Stimulated activated CD8-positive, alpha-beta memory T cell treated with anti-CD3 and anti-CD28 coated beads, Interleukin-4, amount 100 ng/mL, for 24 hours (primary cell): ENCODE data around the gene CNPY1.
"Not testable (repeated sequence)": the region's sequence is repeated elsewhere in the genome, so short reads cannot be mapped to it uniquely, and the experiment has no call there.

Experiments used
- DNase-seq: peaks from one replicate; pipeline ENCODE4 v3.0.0-alpha.2; 2020; ENCODE audit warnings: low read depth

Gene CNPY1

DNA sequence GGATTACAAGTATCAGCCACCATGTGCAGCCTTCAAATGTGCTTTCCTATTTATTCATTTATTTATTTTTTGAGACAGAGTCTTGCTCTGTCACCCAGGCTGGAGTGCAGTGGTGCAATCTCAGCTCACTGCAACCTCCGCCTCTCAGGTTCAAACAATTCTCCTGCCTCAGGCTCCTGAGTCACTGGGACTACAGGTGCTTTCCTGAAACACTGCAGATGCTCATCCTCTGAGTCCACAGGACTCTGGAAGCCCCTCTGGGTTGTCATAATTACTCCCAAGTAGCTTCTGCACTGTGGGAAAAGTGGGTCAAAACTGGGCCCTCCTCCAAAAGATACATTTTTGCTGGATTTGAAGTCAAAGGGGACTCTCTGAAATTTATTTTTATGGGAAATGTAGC lies at the start of gene CNPY1:
Gene CNPY1 (minus strand): TSS at position 111 of the 400 bp plus-strand sequence. CDS start 630 bp downstream, outside the sequence.
- DNase-seq: not testable (repeated sequence)

DNA sequence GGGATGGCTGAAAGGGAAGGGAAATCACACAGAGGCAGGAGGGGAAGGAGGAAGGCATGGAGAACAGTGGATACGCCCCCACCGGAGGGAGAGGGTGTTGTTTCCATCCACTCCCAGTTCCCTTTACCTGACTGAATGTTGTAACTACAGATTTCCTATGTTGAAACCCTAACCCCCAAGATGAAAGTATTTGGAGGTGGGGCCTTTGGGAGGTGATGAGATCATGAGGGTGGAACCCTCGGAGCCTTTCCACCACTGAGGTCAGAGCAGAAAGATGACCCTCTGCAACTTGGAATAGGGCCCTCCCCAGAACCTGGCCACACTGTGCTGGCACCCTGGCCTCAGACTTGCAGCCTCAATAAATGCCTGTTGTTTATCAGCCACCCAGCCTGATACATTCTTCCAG lies 48.6 kb upstream of the CNPY1 start:
- no peak for DNase-seq

DNA sequence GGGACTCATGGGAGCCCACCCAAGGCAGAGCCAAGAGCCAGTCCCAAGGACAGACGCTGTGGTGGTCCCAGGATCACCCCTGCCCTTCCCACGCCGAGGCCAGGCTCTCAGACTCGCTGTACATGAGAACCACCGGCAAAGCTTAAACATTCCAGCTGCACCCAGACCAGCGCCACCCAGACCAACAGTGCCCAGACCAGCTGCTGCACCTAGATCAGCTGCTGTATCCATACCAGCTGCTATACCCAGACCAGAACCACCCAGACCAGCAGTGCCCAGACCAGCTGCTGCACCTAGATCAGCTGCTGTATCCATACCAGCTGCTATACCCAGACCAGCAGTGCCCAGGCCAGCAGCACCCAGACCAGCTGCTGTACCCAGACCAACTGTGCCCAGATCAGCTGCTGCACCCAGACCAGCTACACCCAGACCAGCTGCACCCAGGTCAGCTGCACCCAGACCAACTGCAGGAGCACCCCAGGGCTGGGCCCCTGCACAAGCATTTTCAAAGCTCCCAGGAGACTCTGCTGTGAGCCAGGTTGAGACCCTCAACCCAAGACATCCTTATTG lies 47.9 kb upstream of the CNPY1 start:
- DNase-seq: no peak

DNA sequence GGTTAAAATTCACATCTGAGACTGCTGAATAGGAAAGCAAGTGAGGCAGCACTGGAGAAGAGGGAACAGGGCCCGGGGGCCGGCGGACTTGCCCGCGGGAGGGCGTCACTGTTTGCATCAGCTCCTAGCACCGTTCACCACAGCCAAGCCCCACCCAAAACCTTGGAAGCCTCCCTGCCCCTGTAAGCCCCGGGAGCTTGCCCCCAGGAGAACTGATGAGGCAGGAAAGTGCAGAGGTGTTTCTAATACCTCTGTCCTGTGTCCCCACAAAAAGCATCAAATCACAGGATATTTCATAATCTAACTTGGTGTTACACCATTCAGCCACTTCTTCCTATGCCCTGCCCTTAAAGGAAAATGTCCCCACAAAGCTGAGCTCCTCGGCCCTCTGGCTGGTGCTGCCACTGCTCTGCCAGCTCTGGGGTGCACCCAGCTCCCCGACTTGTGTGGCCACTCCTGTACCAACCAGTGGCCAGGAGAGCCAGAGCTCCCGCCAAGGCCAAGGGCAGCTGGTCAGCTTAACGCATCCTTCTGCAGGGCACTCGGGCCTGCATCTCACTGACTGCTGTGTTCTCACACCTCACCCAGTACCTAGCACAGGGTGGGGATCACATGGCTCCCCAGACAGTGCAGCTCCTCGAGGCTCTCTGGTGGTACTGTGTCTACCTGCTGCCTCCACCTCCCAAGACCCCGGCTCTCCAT lies 47.3 kb upstream of the CNPY1 start:
- DNase-seq: no peak

DNA sequence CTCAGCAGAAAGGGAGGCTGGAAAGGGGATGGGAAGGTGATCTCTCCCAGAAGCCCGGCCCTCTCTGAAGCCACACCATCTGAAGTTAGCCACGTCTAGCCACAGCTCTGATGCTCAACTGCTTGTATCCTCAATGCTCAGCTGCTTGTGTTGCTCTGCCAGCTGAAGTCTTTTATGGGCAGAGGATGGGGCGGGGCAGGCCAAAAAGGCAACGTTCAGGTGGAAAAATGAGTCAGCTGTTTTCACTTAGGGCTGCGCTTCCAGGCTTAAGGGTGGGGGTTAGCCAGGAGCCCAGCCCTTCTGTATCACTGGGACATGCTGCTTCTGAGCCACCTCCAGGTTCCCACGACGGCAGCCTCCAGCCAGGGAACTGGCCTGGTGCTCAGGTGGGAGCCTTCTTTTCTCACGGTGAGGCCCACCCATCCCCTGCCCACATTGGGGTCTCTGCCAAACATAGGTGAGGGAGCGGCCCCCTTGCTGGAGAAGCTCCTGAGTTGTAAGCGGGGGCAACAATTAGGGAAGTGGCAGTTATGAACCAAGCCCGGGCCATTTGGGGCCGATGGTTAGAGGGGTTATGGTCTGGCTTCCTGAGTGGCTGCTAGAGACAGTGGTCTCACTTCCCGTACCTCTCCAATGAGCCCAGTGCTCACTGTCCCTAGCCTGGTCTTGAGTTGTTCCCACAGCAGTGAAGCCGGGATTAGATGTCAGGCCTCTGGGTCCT lies 44.9 kb upstream of the CNPY1 start:
- no peak for DNase-seq

DNA sequence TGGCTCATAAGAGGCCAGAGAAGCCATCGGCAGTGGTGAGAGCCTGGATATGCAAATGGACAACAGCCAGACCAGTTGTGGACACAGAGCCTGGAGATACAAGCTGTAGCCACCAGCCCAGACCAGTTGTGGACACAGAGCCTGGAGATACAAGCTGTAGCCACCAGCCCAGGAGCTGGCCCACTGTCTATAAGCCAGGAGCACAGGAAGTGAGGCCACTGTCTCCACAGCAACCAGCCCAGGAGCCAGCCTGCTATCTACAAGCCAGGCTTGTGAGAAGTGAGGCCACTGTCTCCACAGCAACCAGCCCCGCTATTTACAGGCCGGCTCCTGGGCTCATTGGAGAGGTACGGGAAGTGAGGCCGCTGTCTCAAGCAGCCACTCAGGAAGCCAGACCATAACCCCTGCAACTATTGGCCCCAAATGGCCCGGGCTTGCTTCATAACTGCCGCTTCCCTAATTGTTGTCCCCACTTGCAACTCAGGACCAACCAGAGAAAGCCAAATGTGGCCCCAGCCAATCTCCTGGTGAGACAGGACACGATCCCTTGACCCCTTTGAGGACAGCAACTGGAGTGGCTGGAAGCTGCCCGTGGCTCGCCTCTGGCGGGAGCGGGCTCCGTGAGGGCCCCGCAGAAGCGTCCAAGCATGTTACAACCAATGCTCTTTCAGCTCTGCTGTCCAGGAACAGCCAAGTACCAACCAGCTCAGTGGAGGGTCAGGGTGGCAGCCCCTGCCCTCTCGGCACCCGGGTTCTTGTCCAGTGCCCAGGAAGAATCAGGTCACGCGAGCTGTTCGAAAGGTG lies 44.1 kb upstream of the CNPY1 start:
- no peak for DNase-seq

DNA sequence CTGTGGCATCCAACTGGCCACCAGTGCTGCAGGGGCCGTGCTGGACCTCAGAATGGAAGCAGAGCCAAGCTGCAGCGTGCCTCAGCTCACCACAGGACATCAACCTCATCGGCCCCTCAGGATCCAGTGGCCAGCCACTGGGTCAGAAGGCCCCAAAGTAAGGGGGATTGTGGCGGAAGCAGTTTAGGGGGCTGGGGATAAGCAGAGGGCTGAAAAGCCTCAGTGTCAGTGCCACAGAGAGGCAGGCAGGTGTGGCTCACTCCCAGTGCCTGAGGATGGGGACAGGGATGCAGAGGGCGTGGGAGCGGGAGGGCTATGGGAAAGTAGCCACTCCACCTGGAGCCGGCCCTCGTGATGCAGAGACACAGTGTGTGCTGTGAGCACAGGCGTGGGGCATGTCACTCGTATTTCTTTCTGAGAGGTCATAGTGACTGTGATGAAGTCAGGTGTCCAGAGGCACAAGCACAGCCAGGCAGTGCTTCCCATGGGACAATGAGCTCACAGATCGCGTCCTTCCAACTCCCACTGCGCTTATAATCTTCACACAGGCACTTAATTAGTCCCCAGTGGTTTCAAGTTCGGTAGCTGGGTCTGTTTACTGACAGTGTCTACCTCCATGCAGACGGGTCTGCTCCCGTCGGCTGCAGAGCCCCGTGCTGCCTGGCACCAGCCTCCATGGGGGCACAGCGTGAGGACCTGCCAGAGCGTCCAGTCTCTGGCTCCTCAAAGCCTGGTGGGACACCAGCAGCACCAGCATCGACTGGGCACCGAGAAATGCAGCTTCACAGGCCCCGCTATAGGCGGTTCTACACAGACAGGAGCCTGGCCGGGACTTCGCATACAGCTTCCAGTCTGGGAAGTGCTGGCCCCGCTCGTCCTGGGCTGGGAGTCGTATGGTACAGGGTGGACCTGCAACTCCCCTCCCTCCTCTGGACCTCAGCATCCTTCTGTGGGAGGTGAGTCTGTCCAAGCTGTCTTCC lies 42.9 kb upstream of the CNPY1 start:
- DNase-seq: no peak

DNA sequence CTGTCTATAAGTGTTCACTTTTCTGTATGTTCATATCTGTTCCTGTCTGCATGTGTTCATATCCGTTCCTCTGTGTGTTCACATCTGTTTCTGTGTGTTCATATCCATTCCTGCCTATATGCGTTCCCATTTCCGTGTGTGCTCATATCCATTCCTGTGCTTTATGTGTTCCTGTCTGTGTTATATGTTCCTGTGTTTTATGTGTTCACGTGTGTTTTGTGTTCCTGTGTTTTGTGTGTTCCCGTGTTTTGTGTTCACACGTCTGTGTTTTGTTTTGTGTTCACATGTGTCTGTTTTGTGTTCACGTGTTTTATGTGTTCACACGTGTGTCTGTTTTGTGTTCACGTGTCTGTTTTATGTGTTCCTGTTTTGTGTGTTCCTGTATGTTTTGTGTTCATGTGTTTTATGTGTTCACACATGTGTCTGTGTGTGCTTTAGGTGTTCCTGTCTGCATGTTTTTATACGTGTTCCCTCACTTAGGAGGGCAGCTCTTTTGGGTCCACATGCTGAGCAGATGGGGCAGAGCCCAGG lies 42.2 kb upstream of the CNPY1 start:
- DNase-seq: no peak

DNA sequence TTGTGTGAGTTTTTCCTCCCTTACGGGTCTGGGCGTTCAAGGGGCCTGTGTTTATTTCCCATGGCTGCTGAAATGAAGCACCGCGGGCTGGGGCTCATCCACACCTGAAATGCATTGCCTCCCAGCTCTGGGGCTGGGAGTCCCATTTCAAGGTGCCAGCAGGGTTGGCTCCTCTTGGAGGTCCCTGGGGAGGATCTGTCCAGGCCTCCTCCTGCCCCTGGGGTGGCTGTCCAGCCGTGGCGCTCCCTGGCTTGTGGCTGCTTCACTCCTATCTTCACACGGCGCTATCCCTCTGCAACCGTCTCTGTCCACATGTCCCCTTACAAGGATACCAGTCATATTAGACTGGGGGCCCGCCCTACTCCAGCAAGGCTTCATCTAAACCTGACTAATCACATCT lies 41.1 kb upstream of the CNPY1 start:
- DNase-seq: no peak

DNA sequence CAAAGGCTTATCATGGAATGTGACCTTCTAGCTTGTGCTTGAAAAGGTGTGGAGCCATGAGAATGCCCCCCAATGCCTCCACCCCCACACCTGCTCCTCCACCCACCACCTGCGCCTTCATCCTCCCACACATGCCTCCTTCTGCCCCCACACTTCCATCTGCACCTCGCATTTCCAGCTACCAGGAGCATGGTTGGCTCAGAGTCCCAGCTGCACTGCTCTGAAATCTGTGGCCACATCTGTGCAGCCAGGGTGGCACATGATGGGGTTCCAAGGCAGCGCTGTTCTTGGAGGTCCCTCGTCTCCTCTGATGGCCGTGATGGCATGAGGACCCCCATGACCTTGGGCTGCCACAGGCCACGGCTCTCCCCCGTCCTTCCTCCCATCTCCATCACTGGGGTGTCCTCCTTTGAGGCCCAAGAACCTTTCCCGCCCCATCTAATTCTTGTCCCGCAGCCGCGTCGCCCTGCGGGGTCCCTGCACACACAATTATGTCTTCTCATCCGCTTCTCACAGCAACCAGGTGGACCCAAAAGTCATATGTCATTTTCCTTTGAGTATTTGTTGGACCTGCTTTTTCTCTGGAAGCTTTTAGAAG lies 40.6 kb upstream of the CNPY1 start:
- no peak for DNase-seq

DNA sequence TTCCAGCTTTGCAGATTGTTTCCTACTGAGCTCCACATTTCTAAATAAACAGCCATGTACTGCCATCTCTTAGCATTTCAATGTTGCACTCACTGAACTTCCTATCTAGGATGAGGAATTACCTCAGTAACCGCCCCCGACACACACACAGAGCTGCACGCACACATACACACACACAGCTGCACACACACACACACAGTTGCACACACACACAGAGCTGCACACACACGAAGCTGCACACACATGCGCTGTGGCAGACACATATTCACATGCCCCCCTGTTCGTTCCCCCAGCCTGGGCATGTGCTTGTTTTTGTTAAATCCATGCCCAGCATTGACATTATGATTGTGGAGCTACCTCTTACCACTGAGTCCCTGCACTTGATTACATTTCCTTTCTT lies 39.6 kb upstream of the CNPY1 start:
- no peak for DNase-seq

DNA sequence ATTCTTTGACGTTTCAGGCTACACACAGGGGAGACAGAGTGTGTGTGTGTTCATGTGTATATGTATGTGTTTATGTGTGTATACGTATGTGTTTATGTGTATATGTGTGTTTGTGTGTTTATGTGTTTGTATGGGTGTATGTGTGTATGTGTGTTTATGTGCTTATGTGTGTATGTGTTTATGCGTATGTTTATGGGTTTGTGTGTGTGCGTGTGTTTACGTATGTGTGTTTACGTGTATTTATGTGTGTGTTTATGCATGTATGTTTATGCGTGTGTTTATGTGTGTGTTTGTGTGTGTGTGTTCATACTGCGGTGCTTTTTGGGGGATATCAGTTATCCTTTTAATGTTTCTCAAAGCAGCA lies 39.2 kb upstream of the CNPY1 start:
- no peak for DNase-seq

DNA sequence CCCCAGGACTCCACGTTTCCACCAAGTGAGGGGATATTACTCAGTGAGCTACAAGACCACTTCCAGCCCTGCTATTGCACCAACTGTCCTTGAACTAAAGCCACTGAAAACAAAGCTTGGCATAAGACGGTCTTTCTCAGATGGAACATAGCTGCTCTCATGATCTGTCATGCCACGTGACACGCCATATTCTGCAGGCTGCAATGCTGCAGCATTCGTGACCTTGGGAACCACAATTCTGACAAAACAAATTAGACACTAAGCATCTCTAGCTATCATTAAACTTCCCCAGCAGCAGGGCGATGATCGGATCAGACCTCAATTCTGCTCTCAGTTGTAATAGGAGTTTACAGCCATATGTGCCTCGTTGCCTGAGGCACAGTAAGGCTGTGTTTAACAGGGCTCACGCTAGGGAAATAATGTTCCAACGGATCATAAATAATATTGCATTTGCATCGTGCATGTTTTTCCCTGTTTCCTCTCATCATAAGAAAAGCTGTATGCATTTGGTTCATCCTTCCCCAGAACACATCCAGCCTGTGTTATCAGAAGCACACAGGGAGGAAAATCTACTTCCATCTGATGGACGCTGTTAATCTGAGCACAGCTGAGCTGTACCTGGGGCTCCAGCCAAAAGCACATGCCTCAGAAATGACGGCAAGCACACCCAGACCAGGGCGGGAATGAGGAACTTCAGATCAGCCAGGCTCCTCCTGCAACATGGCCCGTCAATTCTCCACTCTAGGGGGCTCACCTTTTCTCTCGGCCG lies 38.6 kb upstream of the CNPY1 start:
- DNase-seq: no peak

DNA sequence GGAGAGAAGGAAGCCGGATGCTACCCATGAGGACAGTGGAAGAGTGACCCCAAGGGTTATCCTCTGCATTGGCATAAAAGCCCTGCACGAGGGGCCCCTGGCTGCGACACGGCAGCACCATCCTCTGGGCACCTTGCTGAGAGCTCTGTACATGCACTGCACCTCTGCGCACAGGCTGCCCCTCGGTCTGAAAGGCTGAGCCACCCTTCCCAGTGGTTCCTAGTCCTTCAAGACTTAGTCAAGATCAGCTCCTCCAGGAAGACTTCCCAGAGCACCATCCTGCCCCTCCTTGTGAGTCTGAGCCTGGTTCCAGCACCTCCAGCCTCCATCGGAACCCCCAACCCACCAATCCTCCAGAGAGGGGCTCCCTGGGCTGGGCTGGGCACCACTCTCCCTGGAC lies 37.9 kb upstream of the CNPY1 start:
- no peak for DNase-seq

DNA sequence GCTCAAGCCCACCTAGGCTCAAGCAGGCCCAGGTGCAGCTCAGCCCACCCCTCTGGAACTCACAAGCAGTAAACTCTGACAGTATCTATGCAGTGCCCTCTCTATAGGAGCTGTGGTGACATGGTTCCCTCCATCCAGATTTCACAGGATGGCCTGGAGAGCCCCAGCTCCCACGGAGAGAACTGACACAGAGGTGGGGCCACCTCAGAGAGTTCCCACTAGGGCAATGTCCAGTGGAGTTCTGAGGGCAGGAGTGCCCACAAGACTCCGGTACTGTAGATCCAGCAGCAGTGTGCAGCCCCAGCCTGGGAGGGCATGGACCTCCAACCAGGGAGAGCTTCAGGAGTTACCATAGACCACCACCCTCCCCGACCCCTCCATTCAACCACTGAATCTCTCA lies 37.3 kb upstream of the CNPY1 start:
- no peak for DNase-seq

DNA sequence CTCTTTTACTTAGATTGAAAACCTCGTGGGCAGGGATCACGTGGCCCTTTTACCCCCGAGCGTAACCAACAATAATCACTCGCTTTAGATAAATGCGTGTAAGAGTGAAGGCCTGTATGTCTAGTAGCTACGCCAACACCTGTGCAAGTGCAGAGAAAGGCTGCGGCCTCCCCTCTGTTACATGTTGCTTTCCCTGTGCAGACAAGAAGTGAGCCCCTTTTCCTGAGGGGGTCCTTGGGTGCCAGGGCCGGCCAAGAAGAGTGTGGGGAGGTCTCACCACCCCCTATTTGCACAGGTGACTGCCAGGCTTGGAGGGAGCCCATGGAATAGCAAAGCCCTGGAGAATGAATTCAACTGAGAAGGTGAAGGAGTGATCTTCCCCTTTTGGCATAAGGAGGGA lies 35.6 kb upstream of the CNPY1 start:
- DNase-seq: no peak

DNA sequence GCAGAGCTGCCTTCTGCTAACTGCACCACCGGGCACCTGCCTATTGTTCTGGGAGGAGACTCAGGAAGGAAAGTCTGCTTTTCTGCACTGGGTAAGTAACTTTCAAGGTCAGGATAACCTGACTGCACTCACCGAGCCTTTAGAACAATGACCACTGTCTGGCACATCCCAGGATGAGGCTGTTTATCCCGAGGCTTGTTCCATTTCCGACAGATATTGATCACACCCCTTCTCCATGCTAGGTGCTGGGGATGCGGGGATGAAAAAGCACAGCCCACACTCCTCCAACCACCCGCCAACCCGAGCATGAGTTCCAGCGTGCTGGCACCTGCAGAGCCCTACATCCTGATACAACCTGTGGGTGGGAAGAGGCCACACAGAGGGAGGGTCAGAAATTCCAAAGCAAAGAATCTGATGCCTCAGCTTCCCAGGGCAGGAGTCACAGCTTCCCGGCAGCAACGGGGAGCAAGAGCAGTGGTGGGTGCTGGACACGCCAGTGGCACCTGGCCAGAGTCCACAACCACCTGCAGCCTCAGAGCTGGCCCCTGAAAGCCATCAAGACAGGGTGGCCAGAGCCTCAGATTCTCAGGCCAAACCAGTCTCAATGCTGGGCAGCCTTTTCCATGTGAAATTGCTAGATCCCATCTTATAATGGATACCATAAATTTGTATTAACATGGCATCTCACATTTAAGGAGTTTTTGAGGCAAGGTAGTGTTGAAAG lies 34.9 kb upstream of the CNPY1 start:
- no peak for DNase-seq

DNA sequence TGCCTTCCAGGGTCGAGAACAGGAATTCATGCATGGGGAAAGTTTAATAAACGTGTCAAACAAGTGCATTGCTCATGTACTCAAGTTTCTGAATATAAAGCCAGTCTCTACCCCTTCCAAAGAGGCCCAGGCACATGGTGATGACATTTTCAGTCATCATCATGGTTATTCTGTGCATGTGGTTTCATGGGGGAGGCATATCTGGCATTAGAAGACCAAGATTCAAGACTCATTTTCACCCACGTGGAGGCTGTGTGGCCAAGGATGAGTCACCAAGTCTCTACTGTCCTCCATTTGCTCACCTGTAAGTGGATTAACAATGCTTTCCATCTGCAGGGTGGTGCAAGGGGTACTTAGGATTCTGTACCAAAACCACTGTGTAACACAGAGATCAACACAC lies 34.0 kb upstream of the CNPY1 start:
- DNase-seq: peak; percentile 11

DNA sequence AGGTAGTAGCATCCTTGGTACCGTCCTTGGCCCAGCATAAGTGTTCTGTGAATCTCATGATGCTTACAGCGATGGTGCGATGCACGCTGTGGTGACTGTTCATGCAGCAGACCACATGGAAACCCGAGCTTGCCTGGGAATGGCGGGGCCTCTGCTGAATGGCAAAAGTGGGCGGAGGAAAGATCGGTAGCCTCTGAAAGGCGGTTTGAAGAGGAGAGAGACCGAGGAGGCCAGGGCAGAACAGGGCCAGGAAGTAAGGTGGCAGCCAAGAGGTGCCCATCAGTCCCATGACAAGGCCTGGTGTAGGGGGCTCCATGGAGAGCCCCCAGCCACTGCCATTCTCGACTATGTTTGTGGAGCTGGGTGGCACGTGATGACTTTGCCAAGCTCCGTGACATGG lies 33.2 kb upstream of the CNPY1 start:
- no peak for DNase-seq
